ENCODE data around the gene MYL9.
"Not testable (repeated sequence)": the region's sequence is repeated elsewhere in the genome, so short reads cannot be mapped to it uniquely, and the experiment has no call there.

- not testable (repeated sequence) for TF ChIP-seq CTCF (conservative IDR thresholded peaks at IDR 0.05; ENCODE audit: low read length); EZH2phosphoT487 (IDR thresholded peaks at IDR 0.05; ENCODE audit: borderline replicate concordance, low read depth, low read length)
These were observed 18.9 kb upstream of the MYL9 start for GRCh38 chr20:36522412-36522811.
